CD14-positive monocyte (primary cell): ENCODE results near the gene HBM. TPM values are rescaled to one million over a fixed set of nuclear protein-coding genes. Genes with fewer than 3 reads are reported as not detected.

ENCODE experiments used
- DNase-seq, 3 donors: peaks; one replicate each; pipeline ENCODE4 v3.0.0-alpha.2; 2011 to 2022
- H2AFZ ChIP-seq: 2 replicates; pipeline ENCODE4 v1.6.0; 2012; ENCODE audit warnings: mild to moderate bottlenecking, low read depth, low read length, inconsistent platforms; ENCODE audit not compliant: insufficient read depth, poor library complexity, severe bottlenecking
- H3K27ac ChIP-seq, 2 donors: 1 replicate in 1 of 2; 2 replicates in 1 of 2; pipeline ENCODE4 v1.5.1; 2012 to 2013; ENCODE audit warnings: low read length in 2 of 2, control low read depth in 1 of 2, inconsistent platforms in 1 of 2, low read depth in 1 of 2, mild to moderate bottlenecking in 1 of 2
- H3K27me3 ChIP-seq, 2 donors: one replicate each; pipeline versions ENCODE4 v1.6.0 to v1.6.1; 2011 to 2013; ENCODE audit warnings: low read length in 2 of 2; ENCODE audit not compliant: control insufficient read depth in 2 of 2, insufficient read depth in 2 of 2
- H3K36me3 ChIP-seq, 2 donors: replicated peaks in 1 of 2; 1 replicate in 1 of 2; 2 replicates in 1 of 2; pipeline versions ENCODE4 v1.5.1 to v1.6.1; 2012 to 2013; ENCODE audit warnings: low read length in 2 of 2, control low read depth in 1 of 2, inconsistent platforms in 1 of 2, mild to moderate bottlenecking in 1 of 2; ENCODE audit not compliant: insufficient read depth in 2 of 2, control insufficient read depth in 1 of 2
- H3K4me1 ChIP-seq, 2 donors: 1 replicate in 1 of 2; 2 replicates in 1 of 2; pipeline versions ENCODE4 v1.5.1 to v1.6.1; 2012 to 2013; ENCODE audit warnings: low read length in 2 of 2, control low read depth in 1 of 2, inconsistent platforms in 1 of 2, mild to moderate bottlenecking in 1 of 2, moderate library complexity in 1 of 2; ENCODE audit not compliant: insufficient read depth in 2 of 2, control insufficient read depth in 1 of 2
- H3K4me2 ChIP-seq: replicated peaks from 2 replicates; pipeline ENCODE3; 2012; ENCODE audit warnings: low read length, moderate library complexity, mild to moderate bottlenecking; ENCODE audit not compliant: poor library complexity, severe bottlenecking; ENCODE audit errors: extremely low read depth
- H3K4me3 ChIP-seq, 3 experiments: fragments of 200-600 bp in 1 of 3; sonication (generic) in 1 of 3; replicated peaks in 1 of 3; 1 replicate in 2 of 3; 2 replicates in 1 of 3; pipeline ENCODE4 v1.5.1; 2011 to 2013; ENCODE audit warnings: low read length in 3 of 3, mild to moderate bottlenecking in 3 of 3, control low read depth in 2 of 3, low read depth in 2 of 3, inconsistent platforms in 1 of 3, moderate library complexity in 1 of 3
- H3K79me2 ChIP-seq: 2 replicates; pipeline ENCODE4 v1.6.0; 2012; ENCODE audit warnings: mild to moderate bottlenecking, control low read depth, inconsistent platforms, low read length, moderate library complexity; ENCODE audit not compliant: insufficient read depth
- H3K9ac ChIP-seq: 2 replicates; pipeline ENCODE4 v1.6.0; 2017; ENCODE audit warnings: low read length, mild to moderate bottlenecking; ENCODE audit not compliant: insufficient read depth, poor library complexity, severe bottlenecking
- H3K9me3 ChIP-seq, 2 donors: replicated peaks in 1 of 2; 1 replicate in 1 of 2; 2 replicates in 1 of 2; pipeline versions ENCODE4 v1.5.1 to v1.6.1; 2012 to 2013; ENCODE audit warnings: low read length in 2 of 2, control low read depth in 1 of 2; ENCODE audit not compliant: control insufficient read depth in 1 of 2, insufficient read depth in 1 of 2
- H4K20me1 ChIP-seq: 2 replicates; pipeline ENCODE4 v1.6.0; 2012; ENCODE audit warnings: mild to moderate bottlenecking, low read length, control low read depth, moderate library complexity; ENCODE audit not compliant: insufficient read depth
- H3K27ac Mint-ChIP-seq, 7 donors: one replicate each; pipeline ENCODE4 v1.8.0; 2020; ENCODE audit warnings: mild to moderate bottlenecking in 7 of 7, mixed read lengths in 7 of 7, moderate library complexity in 6 of 7, inconsistent platforms in 2 of 7
- H3K27me3 Mint-ChIP-seq, 3 donors: one replicate each; pipeline ENCODE4 v1.8.0; 2021 to 2022; ENCODE audit warnings: low read depth in 3 of 3, mild to moderate bottlenecking in 3 of 3, mixed read lengths in 3 of 3, moderate library complexity in 3 of 3, inconsistent platforms in 1 of 3
- H3K36me3 Mint-ChIP-seq, 2 donors: one replicate each; pipeline ENCODE4 v1.8.0; 2020; ENCODE audit warnings: mixed read lengths in 2 of 2, inconsistent platforms in 1 of 2, mild to moderate bottlenecking in 1 of 2
- H3K4me1 Mint-ChIP-seq: one replicate; pipeline ENCODE4 v1.8.0; 2020; ENCODE audit warnings: mild to moderate bottlenecking, mixed read lengths
- H3K4me3 Mint-ChIP-seq, 2 donors: one replicate each; pipeline ENCODE4 v1.8.0; 2020; ENCODE audit warnings: mild to moderate bottlenecking in 2 of 2, mixed read lengths in 2 of 2, moderate library complexity in 1 of 2
- H3K9me3 Mint-ChIP-seq, 7 donors: one replicate each; pipeline ENCODE4 v1.8.0; 2020 to 2022; ENCODE audit warnings: mixed read lengths in 7 of 7, mild to moderate bottlenecking in 6 of 7, moderate library complexity in 6 of 7, inconsistent platforms in 2 of 7
- WGBS: methylation state at CpG from one replicate; pipeline ENCODE4 v1.1.5; 2013; ENCODE audit warnings: missing lambda C conversion rate; ENCODE audit not compliant: insufficient coverage; 5-methylcytosine and 5-hydroxymethylcytosine counted together
- intact Hi-C, 2 donors: fragments of 100-400 bp; cut with micrococcal nuclease; formaldehyde crosslinking; loops; one replicate each; pipeline versions ENCODE4 v1.15.0 to v1.15.1; 2023
- polyA plus RNA-seq, 3 donors: library from polyadenylated mRNA; depleted of rRNA in 1 of 3; unstranded in 2 of 3; stranded (reverse) in 1 of 3; fragments of 300-500 nt in 2 of 3; fragments of >200 nt in 1 of 3; fragmentation: Illumina TruSeq in 2 of 3; gene quantifications; 1 replicate in 2 of 3; 2 replicates in 1 of 3; pipeline ENCODE4 v1.2.3, GENCODE V29; 2012 to 2021
- TF ChIP-seq, protein P1 (sequence below): fragments of 200-600 bp; IDR thresholded peaks from one replicate; pipeline ENCODE4 v1.8.0; 2022; ENCODE audit warnings: antibody characterized with exemption, mild to moderate bottlenecking

HBM gene
- polyA plus RNA-seq, 3 donors = not detected

DNA sequence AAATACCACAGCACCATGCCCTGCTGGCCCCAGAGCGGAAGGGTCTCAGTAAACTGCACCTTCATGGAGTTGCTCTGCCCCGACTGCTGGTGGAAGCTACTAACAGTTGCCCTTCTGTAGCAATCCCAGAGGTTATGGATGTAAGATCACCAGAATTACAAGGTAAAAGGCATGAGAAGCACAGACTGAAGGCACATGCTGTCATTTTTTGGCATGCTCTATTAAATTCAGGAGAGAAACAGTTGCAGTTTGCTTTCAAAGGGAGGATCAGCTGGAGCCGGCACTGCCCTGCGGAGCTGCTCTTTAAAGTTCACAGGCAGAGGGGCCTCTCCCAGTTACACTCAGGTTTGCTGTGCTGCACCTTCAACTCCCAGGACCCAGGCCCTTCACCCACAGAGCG is 46.5 kb upstream of the HBM start:
- Mint-ChIP-seq H3K36me3 (peaks cover 39 to 54% of the 10 kb centered on the region in 2 donors), H3K27ac (no peak overlapping the region), H3K4me3 (no peak overlapping the region), H3K9me3 (no peaks in the 10 kb centered on the region), H3K27me3 (no peaks in the 10 kb centered on the region), H3K4me1 (no peaks in the 10 kb centered on the region)
- 95% methylated on average over 4 of the region's 5 CpGs for WGBS
- no peak for DNase-seq
- Histone ChIP-seq H3K4me2 (no peak overlapping the region), H2AFZ (no peak overlapping the region), H4K20me1 (no peaks in the 10 kb centered on the region), H3K27ac (no peak overlapping the region), H3K36me3 (peaks cover 2 to 21% of the 10 kb centered on the region in 2 donors), H3K9ac (no peak overlapping the region), H3K79me2 (no peaks in the 10 kb centered on the region), H3K4me1 (no peaks in the 10 kb centered on the region), H3K27me3 (no peaks in the 10 kb centered on the region), H3K9me3 (no peaks in the 10 kb centered on the region), H3K4me3 (no peak overlapping the region)
- TF ChIP-seq, protein P1, sequence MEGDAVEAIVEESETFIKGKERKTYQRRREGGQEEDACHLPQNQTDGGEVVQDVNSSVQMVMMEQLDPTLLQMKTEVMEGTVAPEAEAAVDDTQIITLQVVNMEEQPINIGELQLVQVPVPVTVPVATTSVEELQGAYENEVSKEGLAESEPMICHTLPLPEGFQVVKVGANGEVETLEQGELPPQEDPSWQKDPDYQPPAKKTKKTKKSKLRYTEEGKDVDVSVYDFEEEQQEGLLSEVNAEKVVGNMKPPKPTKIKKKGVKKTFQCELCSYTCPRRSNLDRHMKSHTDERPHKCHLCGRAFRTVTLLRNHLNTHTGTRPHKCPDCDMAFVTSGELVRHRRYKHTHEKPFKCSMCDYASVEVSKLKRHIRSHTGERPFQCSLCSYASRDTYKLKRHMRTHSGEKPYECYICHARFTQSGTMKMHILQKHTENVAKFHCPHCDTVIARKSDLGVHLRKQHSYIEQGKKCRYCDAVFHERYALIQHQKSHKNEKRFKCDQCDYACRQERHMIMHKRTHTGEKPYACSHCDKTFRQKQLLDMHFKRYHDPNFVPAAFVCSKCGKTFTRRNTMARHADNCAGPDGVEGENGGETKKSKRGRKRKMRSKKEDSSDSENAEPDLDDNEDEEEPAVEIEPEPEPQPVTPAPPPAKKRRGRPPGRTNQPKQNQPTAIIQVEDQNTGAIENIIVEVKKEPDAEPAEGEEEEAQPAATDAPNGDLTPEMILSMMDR = no peak
- intact Hi-C loops = no loop called here

DNA sequence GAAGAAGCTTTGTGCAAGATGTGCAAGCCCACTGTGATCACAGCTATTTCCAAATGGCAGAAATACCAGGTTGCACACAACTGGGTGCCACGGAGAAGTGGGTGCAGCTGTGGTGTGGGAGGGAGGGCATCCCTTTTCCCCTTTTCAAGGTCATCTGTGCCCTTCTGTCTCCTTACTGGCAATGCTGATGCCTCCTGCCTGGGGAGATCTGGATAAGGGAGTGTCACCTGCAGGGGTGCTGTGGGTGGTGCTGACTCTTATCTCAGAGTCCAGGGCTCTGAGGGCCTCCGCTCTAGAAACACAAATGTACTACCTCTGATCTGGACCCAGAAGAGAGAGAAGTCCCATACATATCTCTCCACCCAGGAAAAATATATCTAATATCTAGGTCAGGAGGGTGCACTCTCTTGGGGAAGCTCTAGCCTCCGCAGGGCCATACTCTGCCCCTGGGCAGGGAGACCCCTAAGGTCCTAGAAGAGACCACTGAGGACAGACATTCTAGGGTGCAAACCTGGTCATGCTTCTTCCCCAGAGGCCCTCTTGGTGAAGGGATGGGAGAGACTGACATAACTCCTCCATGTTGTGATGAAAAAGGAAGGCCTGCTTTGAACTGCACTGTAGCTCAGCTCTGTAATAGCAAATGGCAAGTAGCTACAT is 45.8 kb upstream of the HBM start:
- Histone ChIP-seq H3K4me3 (no peak overlapping the region), H3K36me3 (peaks cover 2 to 26% of the 10 kb centered on the region in 2 donors), H2AFZ (no peak overlapping the region), H3K9me3 (no peaks in the 10 kb centered on the region), H3K9ac (no peak overlapping the region), H3K79me2 (no peaks in the 10 kb centered on the region), H3K27ac (no peak overlapping the region), H3K4me1 (no peaks in the 10 kb centered on the region), H3K4me2 (no peak overlapping the region), H3K27me3 (no peaks in the 10 kb centered on the region), H4K20me1 (no peaks in the 10 kb centered on the region)
- Mint-ChIP-seq H3K9me3 (no peaks in the 10 kb centered on the region), H3K4me1 (no peaks in the 10 kb centered on the region), H3K36me3 (peaks cover 38 to 57% of the 10 kb centered on the region in 2 donors), H3K4me3 (no peak overlapping the region), H3K27me3 (no peaks in the 10 kb centered on the region), H3K27ac (peak overlapping the region in 3 of 7 donors; percentile 6 to 50 (median 9))
- 40% methylated on average over 1 of the region's 3 CpGs for WGBS
- no peak for DNase-seq
- intact Hi-C loops = no loop called here
- TF ChIP-seq, protein P1 = no peak
